Measurements from ENCODE around the gene NDUFV1.
"Not testable (repeated sequence)": the region's sequence is repeated elsewhere in the genome, so short reads cannot be mapped to it uniquely, and the experiment has no call there.

Gene NDUFV1

DNA sequence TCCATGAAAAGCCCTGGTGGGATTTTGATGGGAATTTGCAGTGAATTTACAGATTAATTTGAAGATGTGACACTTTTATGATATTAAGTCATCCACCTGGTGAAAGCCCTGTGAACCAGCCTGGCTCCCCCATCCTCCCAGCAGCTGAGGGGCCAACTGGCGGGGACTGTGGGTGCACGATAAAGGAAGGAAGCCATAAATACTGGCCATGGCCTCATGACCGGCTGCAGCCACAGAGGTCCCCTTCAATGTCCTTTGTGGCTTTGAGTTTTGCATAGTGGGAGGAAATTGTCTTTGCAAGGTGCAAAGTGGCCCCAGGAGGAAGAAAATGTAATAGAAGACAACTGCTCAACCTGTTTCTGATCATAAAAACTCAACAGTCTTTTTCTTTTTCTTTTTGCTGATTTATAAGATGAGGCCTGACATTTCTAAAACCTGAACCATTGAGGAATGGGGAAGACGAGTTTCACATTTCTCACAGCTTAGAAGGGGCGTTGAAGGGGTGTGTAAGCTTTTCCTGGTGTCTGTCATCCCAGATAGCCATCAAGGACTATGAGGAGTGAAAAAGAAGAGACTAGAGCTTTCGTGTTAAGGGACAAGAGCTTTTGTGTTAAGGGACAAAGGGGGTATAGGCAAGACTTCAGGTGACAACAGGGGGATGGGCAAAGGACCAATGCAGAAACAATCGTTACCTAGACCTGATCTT lies 6.3 kb upstream of the NDUFV1 start:
- H3K27ac ChIP-seq (ENCODE audit: low read length) = peak overlapping the region; percentile 70; the same call in 1 of the 2 replicates
- no peaks in the 10 kb centered on the region for H3K9me2 ChIP-seq (replicated peaks; ENCODE audit: insufficient read depth, low read length)
- peaks cover 4% of the 10 kb centered on the region; the same call in 1 of the 2 replicates for H3F3A ChIP-seq (ENCODE audit: insufficient read depth, low read length)
- H3K4me2 ChIP-seq (ENCODE audit: low read depth, low read length) = peak overlapping the region; percentile 90
- H3K4me3 ChIP-seq (ENCODE audit: low read length) = peak overlapping the region; percentile 25
- no peaks in the 10 kb centered on the region for H3K36me3 ChIP-seq (replicated peaks; ENCODE audit: insufficient read depth, low read length)
- TF ChIP-seq EZH2 (optimal IDR thresholded peaks at IDR 0.05; ENCODE audit: low read depth, low read length) (no peak), EZH2phosphoT487 (IDR thresholded peaks at IDR 0.05; ENCODE audit: low read length) (no peak)
- TF ChIP-seq, protein P1, sequence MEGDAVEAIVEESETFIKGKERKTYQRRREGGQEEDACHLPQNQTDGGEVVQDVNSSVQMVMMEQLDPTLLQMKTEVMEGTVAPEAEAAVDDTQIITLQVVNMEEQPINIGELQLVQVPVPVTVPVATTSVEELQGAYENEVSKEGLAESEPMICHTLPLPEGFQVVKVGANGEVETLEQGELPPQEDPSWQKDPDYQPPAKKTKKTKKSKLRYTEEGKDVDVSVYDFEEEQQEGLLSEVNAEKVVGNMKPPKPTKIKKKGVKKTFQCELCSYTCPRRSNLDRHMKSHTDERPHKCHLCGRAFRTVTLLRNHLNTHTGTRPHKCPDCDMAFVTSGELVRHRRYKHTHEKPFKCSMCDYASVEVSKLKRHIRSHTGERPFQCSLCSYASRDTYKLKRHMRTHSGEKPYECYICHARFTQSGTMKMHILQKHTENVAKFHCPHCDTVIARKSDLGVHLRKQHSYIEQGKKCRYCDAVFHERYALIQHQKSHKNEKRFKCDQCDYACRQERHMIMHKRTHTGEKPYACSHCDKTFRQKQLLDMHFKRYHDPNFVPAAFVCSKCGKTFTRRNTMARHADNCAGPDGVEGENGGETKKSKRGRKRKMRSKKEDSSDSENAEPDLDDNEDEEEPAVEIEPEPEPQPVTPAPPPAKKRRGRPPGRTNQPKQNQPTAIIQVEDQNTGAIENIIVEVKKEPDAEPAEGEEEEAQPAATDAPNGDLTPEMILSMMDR (IDR thresholded peaks at IDR 0.05; ENCODE audit: low read length) = no peak
- peak; percentile 72 for DNase-seq
- no peaks in the 10 kb centered on the region for H3K27me3 ChIP-seq (replicated peaks; ENCODE audit: insufficient read depth, low read length)
- H3K4me1 ChIP-seq (ENCODE audit: low read length) = peaks cover 22% of the 10 kb centered on the region
- H3K9me3 ChIP-seq (replicated peaks; ENCODE audit: insufficient read depth, low read length) = no peaks in the 10 kb centered on the region
- peak overlapping the region; percentile 74 for H2AFZ ChIP-seq (ENCODE audit: low read length)
- H3K79me2 ChIP-seq (ENCODE audit: low read length) = no peaks in the 10 kb centered on the region
- no peaks in the 10 kb centered on the region for H4K20me1 ChIP-seq (ENCODE audit: insufficient read depth, low read length)
- H3K9ac ChIP-seq (ENCODE audit: low read length) = peak overlapping the region; percentile 41; the same call in 1 of the 2 replicates

DNA sequence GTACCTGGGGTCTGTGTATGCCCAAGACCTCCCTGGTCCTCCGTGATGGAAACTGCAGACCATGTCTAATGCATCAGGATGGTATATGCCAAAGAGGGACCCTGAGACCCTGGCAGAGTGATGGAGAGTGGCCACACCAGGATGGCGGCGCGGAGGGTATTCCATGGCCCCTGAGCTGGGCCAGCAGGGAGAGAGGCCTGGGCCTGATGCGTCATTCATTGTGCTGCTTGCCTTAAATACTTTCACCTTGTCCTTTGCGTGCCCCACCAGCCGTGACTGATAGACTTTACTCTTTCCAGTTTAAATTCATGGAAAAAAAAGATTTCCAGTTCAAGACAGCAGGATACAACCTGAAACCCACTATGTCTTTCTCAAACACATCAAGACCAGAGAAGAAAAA lies 5.6 kb upstream of the NDUFV1 start:
- H3K79me2 ChIP-seq (ENCODE audit: low read length) = no peaks in the 10 kb centered on the region
- H3K4me3 ChIP-seq (ENCODE audit: low read length) = peak overlapping the region; percentile 25
- H3K9ac ChIP-seq (ENCODE audit: low read length) = no peak overlapping the region
- H3K4me1 ChIP-seq (ENCODE audit: low read length) = peaks cover 22% of the 10 kb centered on the region
- H3K27me3 ChIP-seq (replicated peaks; ENCODE audit: insufficient read depth, low read length) = no peaks in the 10 kb centered on the region
- DNase-seq = no peak
- no peak for TF ChIP-seq EZH2phosphoT487 (IDR thresholded peaks at IDR 0.05; ENCODE audit: low read length)
- TF ChIP-seq, protein P1 (IDR thresholded peaks at IDR 0.05; ENCODE audit: low read length) = no peak
- no peaks in the 10 kb centered on the region for H4K20me1 ChIP-seq (ENCODE audit: insufficient read depth, low read length)
- H3K36me3 ChIP-seq (replicated peaks; ENCODE audit: insufficient read depth, low read length) = no peaks in the 10 kb centered on the region
- no peaks in the 10 kb centered on the region for H3K9me2 ChIP-seq (replicated peaks; ENCODE audit: insufficient read depth, low read length)
- peaks cover 6% of the 10 kb centered on the region for H3F3A ChIP-seq (ENCODE audit: insufficient read depth, low read length)
- peak overlapping the region; percentile 90 for H3K4me2 ChIP-seq (ENCODE audit: low read depth, low read length)
- H2AFZ ChIP-seq (ENCODE audit: low read length) = peak overlapping the region; percentile 74
- no peaks in the 10 kb centered on the region for H3K9me3 ChIP-seq (replicated peaks; ENCODE audit: insufficient read depth, low read length)
- H3K27ac ChIP-seq (ENCODE audit: low read length) = peak overlapping the region; percentile 70; the same call in 1 of the 2 replicates

DNA sequence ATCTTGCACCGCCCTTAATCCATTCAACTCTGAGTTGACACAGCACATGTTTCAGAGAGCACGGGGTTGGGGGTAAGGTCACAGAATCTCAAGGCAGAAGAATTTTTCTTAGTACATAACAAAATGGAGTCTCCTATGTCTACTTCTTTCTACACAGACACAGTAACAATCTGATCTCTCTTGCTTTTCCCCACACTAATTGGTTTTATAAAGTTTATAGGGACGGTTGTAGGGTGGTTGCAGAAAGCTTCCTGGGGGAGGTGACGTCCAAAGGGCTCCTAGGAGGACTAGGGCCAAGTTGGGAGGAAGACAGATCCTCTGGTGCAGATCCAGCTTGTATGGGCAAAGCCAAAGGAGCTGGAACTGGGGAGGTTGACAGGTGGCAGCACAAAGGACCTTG lies 2.6 kb upstream of the NDUFV1 start:
- H2AFZ ChIP-seq (ENCODE audit: low read length); H3K27ac ChIP-seq (ENCODE audit: low read length); H4K20me1 ChIP-seq (ENCODE audit: insufficient read depth, low read length); H3F3A ChIP-seq (ENCODE audit: insufficient read depth, low read length); H3K4me2 ChIP-seq (ENCODE audit: low read depth, low read length); DNase-seq; H3K36me3 ChIP-seq (replicated peaks; ENCODE audit: insufficient read depth, low read length); H3K9me2 ChIP-seq (replicated peaks; ENCODE audit: insufficient read depth, low read length); H3K27me3 ChIP-seq (replicated peaks; ENCODE audit: insufficient read depth, low read length); H3K9ac ChIP-seq (ENCODE audit: low read length); H3K9me3 ChIP-seq (replicated peaks; ENCODE audit: insufficient read depth, low read length); H3K4me3 ChIP-seq (ENCODE audit: low read length): not testable (repeated sequence)
- peaks cover 23% of the 10 kb centered on the region for H3K79me2 ChIP-seq (ENCODE audit: low read length)
- peaks cover 22% of the 10 kb centered on the region for H3K4me1 ChIP-seq (ENCODE audit: low read length)

DNA sequence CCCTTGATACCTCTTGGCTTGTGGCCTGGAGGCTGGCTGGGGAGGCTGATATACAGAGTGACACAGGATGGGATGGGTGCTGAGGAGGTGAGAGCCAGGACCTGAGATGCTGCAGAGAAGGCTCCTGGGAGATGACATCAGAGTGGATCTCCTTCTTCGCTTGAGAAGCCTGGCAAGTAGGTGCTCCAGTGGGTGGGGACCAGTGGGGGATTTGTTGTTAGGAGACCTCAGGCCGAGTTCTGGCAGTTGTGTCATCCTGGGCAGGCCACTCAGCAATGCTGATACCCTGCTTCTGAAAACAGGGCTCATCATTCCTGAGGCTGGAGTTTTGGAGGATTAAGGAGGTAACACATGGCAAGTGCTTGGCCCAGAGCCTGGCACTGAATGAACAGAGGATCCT lies 1.9 kb upstream of the NDUFV1 start:
- H3K9me2 ChIP-seq (replicated peaks; ENCODE audit: insufficient read depth, low read length) = no peaks in the 10 kb centered on the region
- no peak overlapping the region for H3K4me2 ChIP-seq (ENCODE audit: low read depth, low read length)
- no peak overlapping the region for H2AFZ ChIP-seq (ENCODE audit: low read length)
- H3K27me3 ChIP-seq (replicated peaks; ENCODE audit: insufficient read depth, low read length) = no peaks in the 10 kb centered on the region
- no peak for DNase-seq
- peaks cover 18% of the 10 kb centered on the region for H3K4me1 ChIP-seq (ENCODE audit: low read length)
- no peaks in the 10 kb centered on the region for H3K9me3 ChIP-seq (replicated peaks; ENCODE audit: insufficient read depth, low read length)
- TF ChIP-seq, protein P1 (IDR thresholded peaks at IDR 0.05; ENCODE audit: low read length) = no peak
- TF ChIP-seq EZH2phosphoT487 (IDR thresholded peaks at IDR 0.05; ENCODE audit: low read length) (no peak), EZH2 (optimal IDR thresholded peaks at IDR 0.05; ENCODE audit: low read depth, low read length) (no peak)
- H3K9ac ChIP-seq (ENCODE audit: low read length) = no peak overlapping the region
- peaks cover 10% of the 10 kb centered on the region; the same call in 1 of the 2 replicates for H3F3A ChIP-seq (ENCODE audit: insufficient read depth, low read length)
- H3K4me3 ChIP-seq (ENCODE audit: low read length) = no peak overlapping the region
- H4K20me1 ChIP-seq (ENCODE audit: insufficient read depth, low read length) = no peaks in the 10 kb centered on the region
- no peaks in the 10 kb centered on the region; the same call in 1 of the 2 replicates for H3K36me3 ChIP-seq (replicated peaks; ENCODE audit: insufficient read depth, low read length)
- H3K79me2 ChIP-seq (ENCODE audit: low read length) = peaks cover 28% of the 10 kb centered on the region
- no peak overlapping the region for H3K27ac ChIP-seq (ENCODE audit: low read length)

All from MM.1S (cell line).